K562 (cell line): ENCODE data around the gene HOXB7. TPM values are rescaled to one million over a fixed set of nuclear protein-coding genes. Genes with fewer than 3 reads are reported as not detected.
A peak's percentile ranks its signal among the peaks of the same experiment; 100 is the strongest.

ENCODE experiments used
- BACH1 ChIP-seq: fragments of 200-800 bp; sonication (Bioruptor generic); IDR thresholded peaks from 2 replicates; pipeline ENCODE4 v1.6.1; 2016; ENCODE audit warnings: missing genetic modification characterization, missing compliant biosample characterization
- BDP1 ChIP-seq: IDR thresholded peaks from 3 replicates; pipeline ENCODE4 v1.6.1; 2011; ENCODE audit not compliant: insufficient read length, insufficient read depth
- C11orf30 ChIP-seq: fragments of 450-650 bp; IDR thresholded peaks from 2 replicates; pipeline ENCODE4 v1.6.1; 2016; ENCODE audit warnings: low read depth, mild to moderate bottlenecking
- CSDE1 ChIP-seq, 2 experiments: fragments of 450-650 bp; IDR thresholded peaks; 2 replicates each; pipeline ENCODE4 v1.6.1; 2016; ENCODE audit warnings: mild to moderate bottlenecking in 1 of 2
- HMBOX1 ChIP-seq: sonication (generic); IDR thresholded peaks from 2 replicates; pipeline ENCODE4 v1.6.1; 2016
- HNRNPLL ChIP-seq: fragments of 200-400 bp; formaldehyde crosslinking; IDR thresholded peaks from 2 replicates; pipeline ENCODE4 v1.6.1; 2017; ENCODE audit warnings: low read length, low read depth, mild to moderate bottlenecking; ENCODE audit not compliant: poor library complexity, severe bottlenecking
- HOXB6 ChIP-seq: fragments of 250-450 bp; sonication (Bioruptor Pico); IDR thresholded peaks from 2 replicates; pipeline ENCODE4 v1.5.1; 2022; ENCODE audit warnings: mild to moderate bottlenecking, borderline replicate concordance
- L3MBTL2 ChIP-seq: fragments of 450-650 bp; IDR thresholded peaks from 2 replicates; pipeline ENCODE4 v1.6.1; 2016; ENCODE audit warnings: mild to moderate bottlenecking, moderate library complexity
- LCOR ChIP-seq: sonication (generic); formaldehyde crosslinking; IDR thresholded peaks from 2 replicates; pipeline ENCODE4 v1.8.0; 2022; ENCODE audit warnings: mild to moderate bottlenecking, missing genetic modification reagents
- PCBP1 ChIP-seq: fragments of 200-400 bp; formaldehyde crosslinking; IDR thresholded peaks from 2 replicates; pipeline ENCODE4 v1.6.1; 2018; ENCODE audit warnings: mild to moderate bottlenecking, low read depth, low read length; ENCODE audit not compliant: poor library complexity, severe bottlenecking
- POLR3G ChIP-seq: IDR thresholded peaks from 2 replicates; pipeline ENCODE4 v1.6.1; 2011; ENCODE audit not compliant: insufficient read length, insufficient replicate concordance; ENCODE audit errors: extremely low read depth
- PTRF ChIP-seq: fragments of 450-650 bp; IDR thresholded peaks from 2 replicates; pipeline ENCODE4 v1.6.1; 2016; ENCODE audit warnings: mild to moderate bottlenecking, missing genetic modification characterization, missing compliant biosample characterization
- RBM25 ChIP-seq: fragments of 200-400 bp; formaldehyde crosslinking; IDR thresholded peaks from 2 replicates; pipeline ENCODE4 v1.6.1; 2018; ENCODE audit warnings: low read length, low read depth, moderate library complexity; ENCODE audit not compliant: severe bottlenecking
- RBM34 ChIP-seq: fragments of 200-400 bp; formaldehyde crosslinking; IDR thresholded peaks from 2 replicates; pipeline ENCODE4 v1.6.1; 2018; ENCODE audit warnings: low read length, borderline replicate concordance; ENCODE audit not compliant: insufficient read depth
- SIN3B ChIP-seq: fragments of 450-650 bp; IDR thresholded peaks from 2 replicates; pipeline ENCODE4 v1.6.1; 2017; ENCODE audit warnings: low read depth, mild to moderate bottlenecking, moderate library complexity
- SIRT6 ChIP-seq: IDR thresholded peaks from one replicate; pipeline ENCODE4 v1.6.1; 2012; ENCODE audit warnings: low read depth, mild to moderate bottlenecking, control low read depth, inconsistent platforms, low read length, moderate library complexity
- SIX5 ChIP-seq, 2 experiments: IDR thresholded peaks; 2 replicates each; pipeline ENCODE4 v1.6.1; 2011; ENCODE audit warnings: low read length in 2 of 2, borderline replicate concordance in 1 of 2, low read depth in 1 of 2, mild to moderate bottlenecking in 1 of 2, moderate library complexity in 1 of 2; ENCODE audit not compliant: insufficient read depth in 1 of 2
- SMARCE1 ChIP-seq: fragments of 450-650 bp; IDR thresholded peaks from 2 replicates; pipeline ENCODE4 v1.7.1; 2016; ENCODE audit warnings: mild to moderate bottlenecking
- SRF ChIP-seq, 2 experiments: fragments of 250-450, 450-650 bp in 1 of 2; sonication (Bioruptor Pico) in 1 of 2; sonication (generic) in 1 of 2; formaldehyde crosslinking; IDR thresholded peaks; 2 replicates each; pipeline versions ENCODE4 v1.5.0 to v1.5.1; 2020 to 2022; ENCODE audit warnings: mild to moderate bottlenecking in 1 of 2, missing genetic modification reagents in 1 of 2
- STAT5B ChIP-seq: fragments of 250-450 bp; sonication (Bioruptor Pico); IDR thresholded peaks from 2 replicates; pipeline ENCODE4 v1.8.0; 2021; ENCODE audit warnings: mild to moderate bottlenecking, inconsistent platforms
- THRAP3 ChIP-seq: fragments of 450-650 bp; IDR thresholded peaks from 2 replicates; pipeline ENCODE4 v1.6.1; 2016; ENCODE audit warnings: mild to moderate bottlenecking, inconsistent platforms, borderline replicate concordance
- XRCC5 ChIP-seq: fragments of 200-400 bp; formaldehyde crosslinking; IDR thresholded peaks from 2 replicates; pipeline ENCODE4 v1.6.1; 2017; ENCODE audit warnings: low read depth, mild to moderate bottlenecking, low read length
- ZKSCAN1 ChIP-seq: fragments of 150-350 bp; IDR thresholded peaks from 2 replicates; pipeline ENCODE4 v1.6.1; 2016; ENCODE audit warnings: low read depth, low read length
- ZNF311 ChIP-seq: fragments of 250-450 bp; sonication (Bioruptor Pico); IDR thresholded peaks from 2 replicates; pipeline ENCODE4 v1.4.0; 2020; ENCODE audit warnings: mild to moderate bottlenecking, moderate library complexity
- ZNF75A ChIP-seq: fragments of 450-650 bp; formaldehyde crosslinking; IDR thresholded peaks from 2 replicates; pipeline ENCODE4 v1.4.0; 2020; ENCODE audit warnings: mild to moderate bottlenecking
- ZNF76 ChIP-seq: fragments of 250-450 bp; sonication (Bioruptor Pico); IDR thresholded peaks from 2 replicates; pipeline ENCODE4 v1.4.0; 2020; ENCODE audit warnings: mild to moderate bottlenecking, moderate library complexity, borderline replicate concordance
- ZSCAN29 ChIP-seq: fragments of 450-650 bp; IDR thresholded peaks from 2 replicates; pipeline ENCODE4 v1.6.1; 2017
- polyA plus RNA-seq, 8 experiments: library from polyadenylated mRNA; depleted of rRNA in 4 of 8; stranded (reverse) in 5 of 8; unstranded in 3 of 8; fragments of >200 nt; fragmentation: Nextera tagmentation in 2 of 8; fragmentation: Illumina TruSeq in 1 of 8; extraction: Ambion mirVana in 2 of 8; extraction: Trizol in 1 of 8; gene quantifications; 2 replicates each; pipeline versions ENCODE4 v1.2.1 to v1.2.3, GENCODE V29; 2011 to 2014; ENCODE audit warnings: inconsistent platforms in 1 of 8, missing spikeins in 1 of 8
- total RNA-seq, 7 experiments: library from RNA; depleted of rRNA in 6 of 7; stranded (reverse); fragments of >200 nt in 6 of 7; fragmentation: Illumina TruSeq in 2 of 7; extraction: Trizol in 2 of 7; gene quantifications; 2 replicates each; pipeline versions ENCODE4 v1.2.1 to v1.2.3, GENCODE V29; 2011 to 2021; ENCODE audit warnings: low replicate concordance in 1 of 7

HOXB7 gene
- total and polyA plus RNA-seq, 9 of the 15 experiments (the other 6 are each of a cell fraction or from before 2014, with no cell fraction given): 5.5 to 16.7 (median 8.3) TPM

DNA sequence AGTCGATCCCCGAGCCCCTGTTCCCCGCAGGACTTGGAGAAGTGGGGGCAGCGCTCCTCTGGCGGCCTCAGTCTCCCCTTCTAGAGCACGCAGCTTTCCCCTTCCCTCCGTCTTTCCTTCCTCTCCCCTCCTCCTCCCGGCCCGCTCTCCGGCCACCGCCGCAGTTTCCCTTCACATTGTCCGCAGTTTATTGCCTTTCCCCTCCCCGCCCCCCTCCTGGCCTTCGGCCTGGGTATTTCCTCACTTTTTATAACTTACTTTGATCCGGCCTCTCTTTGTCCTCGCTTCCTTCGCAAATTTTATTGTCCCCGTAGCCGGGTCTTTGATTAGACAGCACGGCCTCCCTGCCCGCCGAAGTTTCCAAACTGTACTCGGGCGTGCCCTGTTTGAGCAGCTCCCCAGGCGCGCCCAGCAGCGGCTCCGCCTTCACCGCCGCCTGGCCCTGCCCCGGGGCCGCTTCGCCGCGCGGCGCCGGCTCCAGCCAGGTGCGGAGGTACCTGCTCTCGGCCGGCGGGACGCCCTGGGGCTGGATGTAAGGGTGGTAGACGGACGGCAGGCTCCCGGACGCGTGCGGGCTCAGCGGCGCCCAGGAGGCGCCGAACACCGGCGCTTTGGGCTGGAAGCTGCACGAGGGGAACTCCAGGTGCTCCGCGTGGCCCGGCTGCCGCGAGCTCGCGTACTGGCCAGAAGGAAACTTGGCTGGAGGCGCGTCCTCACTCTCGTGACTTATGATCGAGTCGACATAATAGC is 14.9 kb upstream of the HOXB7 start (continued):
- no peak for TF ChIP-seq STAT5B (CRISPR knock-in tag)
- TF ChIP-seq SMARCE1: no peak
- no peak for TF ChIP-seq SIX5 (IDR thresholded peaks at IDR 0.05; ENCODE audit: borderline replicate concordance in 1 of 2, insufficient read depth in 1 of 2, low read depth in 1 of 2, low read length in 2 of 2)
- TF ChIP-seq HOXB6 (CRISPR knock-in tag): no peak
- no peak for TF ChIP-seq PCBP1
- no peak for TF ChIP-seq ZSCAN29
- TF ChIP-seq RBM25: no peak
- no peak for TF ChIP-seq THRAP3
- no peak for TF ChIP-seq ZNF311
- TF ChIP-seq ZKSCAN1: no peak
- TF ChIP-seq L3MBTL2: peak; percentile 45; the same call in 1 of the 2 replicates
- no peak for TF ChIP-seq ZNF75A (CRISPR knock-in tag)
- TF ChIP-seq BDP1: no peak
- TF ChIP-seq HNRNPLL: no peak
- TF ChIP-seq SRF (CRISPR knock-in tag; IDR thresholded peaks at IDR 0.05): 0 out of 4 replicates have a peak, but pooled peaks of 1 of the 2 experiments have one; percentile 22
- TF ChIP-seq PTRF (tag): no peak
- TF ChIP-seq POLR3G: no peak
- TF ChIP-seq SIRT6: no peak
- TF ChIP-seq SIN3B: no peak
- TF ChIP-seq ZNF76 (CRISPR knock-in tag): no peak
- TF ChIP-seq LCOR (CRISPR knock-in tag): no peak
- TF ChIP-seq HMBOX1: no peak
- no peak for TF ChIP-seq XRCC5
- no peak for TF ChIP-seq C11orf30
- no peak for TF ChIP-seq RBM34
- no peak for TF ChIP-seq BACH1
- no peak for TF ChIP-seq CSDE1 (IDR thresholded peaks at IDR 0.05)
